Brain pericyte (primary cell): ENCODE measurements around the gene THG1L.

Experiments
- DNase-seq: peaks from one replicate; pipeline ENCODE4 v3.0.0-alpha.2; 2012; ENCODE audit warnings: low read depth, low spot score

Gene THG1L

GRCh38 chr5:157756122-157756521, 24.9 kb downstream of the THG1L start:
- no peak for DNase-seq

DNA sequence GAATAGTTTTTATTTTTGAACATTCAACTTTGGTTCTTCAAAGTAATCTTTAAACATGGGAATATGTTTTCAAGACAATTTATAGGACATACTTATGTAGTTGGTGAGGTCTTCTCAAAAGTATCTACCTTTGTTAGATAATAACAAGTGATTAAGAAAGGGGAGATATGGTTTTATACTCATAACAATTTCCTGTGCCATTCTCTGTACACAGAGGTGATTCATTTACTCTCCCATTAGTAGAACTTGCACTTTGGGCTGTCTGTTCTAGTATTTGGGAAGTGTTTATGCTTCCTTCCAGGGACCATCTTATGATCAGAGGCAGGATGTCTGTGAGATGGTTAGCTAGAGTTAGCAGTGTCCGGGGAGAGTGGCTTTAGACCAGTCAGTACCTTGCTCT, 27.5 kb downstream of the THG1L start:
- DNase-seq, result no peak

GRCh38 chr5:157761690-157762621, 30.7 kb downstream of the THG1L start:
- no peak for DNase-seq

DNA sequence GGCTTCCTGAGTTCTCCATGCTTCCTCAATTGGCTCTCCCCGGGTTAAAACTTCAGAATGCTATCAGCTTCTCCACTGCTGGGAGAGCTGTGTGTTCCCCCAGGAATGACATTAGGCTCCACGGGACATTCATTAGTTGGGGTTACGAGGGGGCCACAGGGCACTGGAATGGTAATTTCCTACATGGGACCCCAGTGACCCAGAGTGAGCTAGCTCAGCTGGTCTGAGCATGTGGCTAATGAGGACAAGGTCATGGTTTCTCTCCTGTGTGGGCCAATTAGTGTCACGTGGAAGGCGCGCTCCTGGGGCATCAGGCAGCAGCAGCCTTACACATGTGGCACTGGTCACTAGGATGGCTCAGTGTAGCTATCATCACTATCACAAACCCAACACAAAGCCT, 33.3 kb downstream of the THG1L start:
- no peak for DNase-seq

DNA sequence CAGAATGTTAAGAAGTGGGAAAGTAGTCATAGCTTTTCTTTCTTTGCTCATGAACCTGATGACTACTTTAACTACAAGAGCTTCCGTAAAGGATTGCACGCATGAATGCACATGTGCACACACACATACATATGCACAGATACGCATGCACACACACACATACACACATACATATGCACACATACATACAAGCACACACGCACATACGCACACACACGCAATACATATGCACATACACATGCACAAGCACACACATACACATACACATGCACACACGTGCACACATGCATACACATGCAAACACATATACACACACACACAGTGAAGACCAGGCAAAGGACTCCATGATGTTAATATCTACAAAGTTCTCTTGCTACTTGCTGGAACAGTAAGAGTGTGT, 35.2 kb downstream of the THG1L start:
- no peak for DNase-seq

DNA sequence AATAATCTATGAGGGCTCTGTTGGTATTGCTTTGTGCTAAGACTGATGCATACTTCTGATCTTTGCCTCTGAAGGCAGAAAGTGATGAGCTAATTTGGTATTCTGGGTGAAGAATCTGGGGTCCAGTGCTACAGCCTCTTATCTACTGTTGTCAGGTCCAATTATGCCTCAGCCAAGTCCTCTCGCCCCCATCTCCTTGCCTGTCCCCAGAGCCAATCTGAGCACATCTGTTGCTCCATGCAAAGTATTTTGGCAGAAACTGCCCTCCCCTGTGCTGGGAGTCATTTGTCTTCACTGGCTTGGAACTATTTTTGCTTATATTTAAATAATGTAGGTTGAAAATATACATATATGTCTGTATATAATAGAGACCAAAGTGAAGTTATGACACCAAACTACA, 35.7 kb downstream of the THG1L start:
- DNase-seq, result no peak

DNA sequence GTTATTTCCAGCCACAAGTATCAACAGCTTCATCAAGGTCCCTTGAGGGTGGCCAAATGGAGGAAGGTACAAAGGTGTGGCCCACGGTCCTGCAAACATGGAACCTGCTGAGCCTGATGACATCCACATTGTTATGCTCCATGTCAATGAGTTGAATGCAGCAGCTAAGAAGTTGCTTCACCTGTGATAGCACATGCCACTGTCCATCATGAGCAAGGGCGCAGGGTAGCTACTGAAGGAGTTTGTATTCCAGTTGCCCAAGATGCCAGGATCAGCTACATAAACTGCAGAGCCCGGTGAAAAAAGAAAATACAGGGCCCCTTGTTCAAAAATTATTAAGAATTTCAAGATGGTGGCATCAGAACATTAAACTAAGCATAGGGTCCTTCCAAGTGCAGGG, 36.5 kb downstream of the THG1L start:
- DNase-seq, result no peak

- DNase-seq, result no peak
Observed at GRCh38 chr5:157770665-157771064, 39.4 kb downstream of the THG1L start.

GRCh38 chr5:157772127-157772526, 40.9 kb downstream of the THG1L start:
- DNase-seq, result no peak

GRCh38 chr5:157778121-157778805, 47.0 kb downstream of the THG1L start:
- no peak for DNase-seq

DNA sequence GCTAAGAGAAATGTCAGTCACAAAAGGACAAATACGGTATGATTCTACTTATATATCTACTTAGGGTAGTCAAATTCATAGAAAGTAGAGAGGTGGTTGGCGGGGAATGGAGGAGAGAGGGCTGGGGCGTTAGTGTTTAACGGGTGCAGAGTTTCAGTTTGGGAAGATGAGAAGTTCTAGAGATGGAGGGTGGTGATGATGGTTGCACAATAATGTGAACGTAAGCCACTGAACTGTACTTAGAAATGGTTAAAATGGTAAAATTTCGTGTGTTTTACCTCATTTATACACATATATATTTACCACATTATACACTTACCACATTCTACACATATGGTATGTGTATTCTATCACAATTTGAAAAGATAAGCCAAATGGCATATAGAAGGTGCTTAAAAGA, 48.0 kb downstream of the THG1L start:
- no peak for DNase-seq

GRCh38 chr5:157785801-157786200, 54.6 kb downstream of the THG1L start:
- no peak for DNase-seq
